ENCODE measurements around the gene CACNB1.

DNA sequence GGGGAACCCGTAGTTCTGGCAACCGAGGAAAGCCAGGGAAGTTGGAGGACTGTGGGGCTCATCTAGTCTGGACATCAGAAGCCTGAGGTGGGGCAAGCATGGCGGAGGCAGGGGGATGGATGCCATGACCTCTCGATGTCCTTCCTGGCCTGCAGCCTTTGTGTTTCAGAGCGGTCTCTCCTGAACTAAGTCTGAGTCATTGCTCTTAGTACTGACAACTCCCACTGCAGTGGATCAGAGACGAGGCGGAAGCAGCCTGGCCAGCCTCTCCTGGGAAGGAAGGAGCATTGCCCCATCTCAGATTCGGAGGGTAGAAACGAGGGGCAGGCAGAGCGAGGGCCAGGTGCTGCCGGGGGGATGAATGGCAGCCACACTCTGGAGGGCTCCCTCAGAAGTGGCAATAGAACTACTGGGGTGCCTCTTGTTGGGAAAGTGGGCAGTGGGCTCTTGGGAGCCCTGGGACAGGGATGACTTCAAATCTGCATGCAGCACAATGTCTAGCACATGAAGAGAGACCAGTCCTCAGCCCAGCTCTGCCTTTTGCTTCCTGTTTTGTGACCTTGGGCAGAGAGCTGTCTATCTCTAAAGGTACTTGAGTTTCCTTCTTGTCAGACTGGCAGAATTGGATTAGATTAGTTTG, 31.9 kb upstream of the CACNB1 start:
- no peak for TF ChIP-seq EZH2 (IDR thresholded peaks at IDR 0.05; ENCODE audit: low read length)
- TF ChIP-seq, protein P1, sequence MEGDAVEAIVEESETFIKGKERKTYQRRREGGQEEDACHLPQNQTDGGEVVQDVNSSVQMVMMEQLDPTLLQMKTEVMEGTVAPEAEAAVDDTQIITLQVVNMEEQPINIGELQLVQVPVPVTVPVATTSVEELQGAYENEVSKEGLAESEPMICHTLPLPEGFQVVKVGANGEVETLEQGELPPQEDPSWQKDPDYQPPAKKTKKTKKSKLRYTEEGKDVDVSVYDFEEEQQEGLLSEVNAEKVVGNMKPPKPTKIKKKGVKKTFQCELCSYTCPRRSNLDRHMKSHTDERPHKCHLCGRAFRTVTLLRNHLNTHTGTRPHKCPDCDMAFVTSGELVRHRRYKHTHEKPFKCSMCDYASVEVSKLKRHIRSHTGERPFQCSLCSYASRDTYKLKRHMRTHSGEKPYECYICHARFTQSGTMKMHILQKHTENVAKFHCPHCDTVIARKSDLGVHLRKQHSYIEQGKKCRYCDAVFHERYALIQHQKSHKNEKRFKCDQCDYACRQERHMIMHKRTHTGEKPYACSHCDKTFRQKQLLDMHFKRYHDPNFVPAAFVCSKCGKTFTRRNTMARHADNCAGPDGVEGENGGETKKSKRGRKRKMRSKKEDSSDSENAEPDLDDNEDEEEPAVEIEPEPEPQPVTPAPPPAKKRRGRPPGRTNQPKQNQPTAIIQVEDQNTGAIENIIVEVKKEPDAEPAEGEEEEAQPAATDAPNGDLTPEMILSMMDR (optimal IDR thresholded peaks at IDR 0.05 in 1 of 3, IDR thresholded peaks at IDR 0.05 in 1 of 3, conservative IDR thresholded peaks at IDR 0.05 in 1 of 3; ENCODE audit: extremely low read depth in 1 of 3, insufficient read depth in 2 of 3, low read length in 3 of 3), result no peak

All from keratinocyte (primary cell).